ENCODE measurements around the gene PROX2.

PROX2 gene

DNA sequence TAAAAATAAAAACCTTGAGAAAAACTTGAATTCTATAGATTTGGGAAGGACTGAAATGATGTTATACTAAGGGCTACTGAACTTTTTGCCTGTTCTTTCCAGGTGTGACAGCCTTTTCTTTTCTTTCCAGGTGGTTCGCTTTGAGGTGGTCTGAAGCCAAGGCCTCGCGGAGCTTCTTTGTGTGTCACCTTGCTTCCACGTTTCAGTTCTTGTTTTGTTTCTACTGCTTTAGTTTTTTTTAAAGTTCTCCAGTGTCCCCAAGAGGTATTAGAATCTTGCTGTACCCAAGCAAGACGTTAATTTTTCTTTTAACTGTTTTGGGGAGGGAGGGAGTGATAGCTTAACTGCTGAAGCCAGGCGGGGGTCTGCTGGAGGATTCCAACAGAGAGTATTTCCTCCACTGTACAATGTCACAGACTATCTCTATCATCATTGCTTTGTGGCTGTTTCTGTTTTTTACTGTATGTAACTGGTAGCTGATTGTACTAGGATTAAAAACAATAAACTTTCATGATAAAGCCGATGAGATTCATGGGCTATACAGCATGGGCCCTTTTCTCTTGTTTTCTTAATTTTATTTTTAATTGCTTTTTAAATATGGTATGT is 40.2 kb downstream of the PROX2 start:
- H3K27me3 Mint-ChIP-seq = no peaks in the 10 kb centered on the region
- H3K36me3 Mint-ChIP-seq (ENCODE audit: low read depth) = peaks cover 40% of the 10 kb centered on the region
- no peak overlapping the region for H3K27ac Mint-ChIP-seq
- H3K9me3 Mint-ChIP-seq = no peaks in the 10 kb centered on the region
- peaks cover 5% of the 10 kb centered on the region for H3K4me1 Mint-ChIP-seq (ENCODE audit: low read depth)
- intact Hi-C loops (cut with micrococcal nuclease) = no loop called here
- H3K4me3 Mint-ChIP-seq = no peak overlapping the region

GRCh38 chr14:74834692-74835392 is 41.1 kb downstream of the PROX2 start:
- Mint-ChIP-seq H3K4me1 (ENCODE audit: low read depth) (peaks cover 5% of the 10 kb centered on the region), H3K36me3 (ENCODE audit: low read depth) (peaks cover 40% of the 10 kb centered on the region), H3K9me3 (no peaks in the 10 kb centered on the region), H3K27ac (no peak overlapping the region), H3K27me3 (no peaks in the 10 kb centered on the region), H3K4me3 (no peak overlapping the region)
- intact Hi-C loops (cut with micrococcal nuclease) = no loop called here

DNA sequence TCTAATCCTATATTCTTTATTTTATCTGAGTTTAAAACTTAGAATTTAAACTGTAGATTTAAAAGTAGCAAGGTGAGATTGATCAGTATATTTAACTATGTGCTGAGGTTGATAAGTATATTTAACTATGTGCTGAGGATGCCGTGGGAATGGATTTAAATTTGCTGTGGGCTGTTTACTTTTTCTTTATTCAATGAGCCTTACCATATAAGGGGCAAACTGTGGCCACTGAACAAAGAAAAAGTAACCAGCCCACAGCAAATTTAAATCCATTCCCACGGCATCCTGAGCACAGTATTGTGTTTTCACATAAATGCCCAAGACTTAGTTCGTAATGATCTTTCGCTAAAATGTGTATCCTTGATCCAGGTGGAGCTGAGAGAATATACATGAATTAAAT is 43.1 kb downstream of the PROX2 start:
- H3K4me3 Mint-ChIP-seq = no peak overlapping the region
- peaks cover 52% of the 10 kb centered on the region for H3K36me3 Mint-ChIP-seq (ENCODE audit: low read depth)
- peaks cover 15% of the 10 kb centered on the region for H3K4me1 Mint-ChIP-seq (ENCODE audit: low read depth)
- no peaks in the 10 kb centered on the region for H3K27me3 Mint-ChIP-seq
- H3K27ac Mint-ChIP-seq = no peak overlapping the region
- intact Hi-C loops (cut with micrococcal nuclease) = no loop called here
- H3K9me3 Mint-ChIP-seq = no peaks in the 10 kb centered on the region

DNA sequence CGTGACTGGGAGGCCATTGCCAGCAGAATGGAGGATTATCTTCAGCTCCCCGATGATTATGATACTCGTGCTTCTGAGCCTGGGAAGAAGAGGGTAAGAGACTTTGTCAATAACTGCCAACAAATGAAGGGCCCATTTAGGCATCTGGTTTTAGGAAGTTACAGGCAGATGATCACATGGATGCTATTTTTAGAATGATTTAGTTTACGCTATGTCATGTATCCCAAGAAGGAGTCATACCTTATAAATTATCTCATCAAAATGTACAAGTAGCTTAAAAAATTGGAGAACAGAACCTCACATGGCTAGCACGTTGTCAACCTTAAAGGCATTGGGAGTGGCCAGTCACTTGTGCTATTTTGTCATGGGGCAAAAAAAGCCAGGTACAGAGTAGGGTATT is 46.7 kb downstream of the PROX2 start:
- no peak overlapping the region for H3K4me3 Mint-ChIP-seq
- H3K36me3 Mint-ChIP-seq (ENCODE audit: low read depth) = peaks cover 43% of the 10 kb centered on the region
- no peak overlapping the region for H3K27ac Mint-ChIP-seq
- intact Hi-C loops (cut with micrococcal nuclease) = no loop called here
- no peaks in the 10 kb centered on the region for H3K27me3 Mint-ChIP-seq
- peaks cover 9% of the 10 kb centered on the region for H3K4me1 Mint-ChIP-seq (ENCODE audit: low read depth)
- H3K9me3 Mint-ChIP-seq = no peaks in the 10 kb centered on the region

GRCh38 chr14:74826574-74826973 is 49.4 kb downstream of the PROX2 start:
- no peak overlapping the region for H3K27ac Mint-ChIP-seq

More at GRCh38 chr14:74826574-74826973, 49.4 kb downstream of the PROX2 start:
- H3K4me3 Mint-ChIP-seq = no peak overlapping the region
- H3K9me3 Mint-ChIP-seq = no peaks in the 10 kb centered on the region
- peaks cover 9% of the 10 kb centered on the region for H3K4me1 Mint-ChIP-seq (ENCODE audit: low read depth)
- intact Hi-C loops (cut with micrococcal nuclease) = no loop called here
- no peaks in the 10 kb centered on the region for H3K27me3 Mint-ChIP-seq
- H3K36me3 Mint-ChIP-seq (ENCODE audit: low read depth) = peaks cover 45% of the 10 kb centered on the region
